SW480 (cell line): Measurements from ENCODE around the gene GALNT9.

ENCODE experiments used
- DNase-seq: peaks from one replicate; pipeline ENCODE4 v3.0.0-alpha.2; 2016; ENCODE audit warnings: low spot score

GALNT9 gene

GRCh38 chr12:132181570-132182200, 147.7 kb downstream of the GALNT9 start:
- DNase-seq = no peak

- DNase-seq = no peak
Measured at GRCh38 chr12:132180648-132181546, 148.5 kb downstream of the GALNT9 start.

- DNase-seq = no peak
Measured at GRCh38 chr12:132179431-132180362, 149.7 kb downstream of the GALNT9 start.

- peak; percentile 59 for DNase-seq
Measured at GRCh38 chr12:132178801-132179401, 150.5 kb downstream of the GALNT9 start.

GRCh38 chr12:132178316-132178715, 151.1 kb downstream of the GALNT9 start:
- DNase-seq = no peak

GRCh38 chr12:132176920-132177551, 152.4 kb downstream of the GALNT9 start:
- DNase-seq = no peak

- DNase-seq = no peak
Measured at GRCh38 chr12:132176385-132176919, 152.9 kb downstream of the GALNT9 start.

- no peak for DNase-seq
Measured at GRCh38 chr12:132175496-132176384, 153.6 kb downstream of the GALNT9 start.

- DNase-seq = no peak
Measured at GRCh38 chr12:132174839-132175490, 154.4 kb downstream of the GALNT9 start.

GRCh38 chr12:132174015-132174838, 155.2 kb downstream of the GALNT9 start:
- no peak for DNase-seq

GRCh38 chr12:132173135-132174014, 156.0 kb downstream of the GALNT9 start:
- DNase-seq = peak; percentile 78

GRCh38 chr12:132172619-132173018, 156.8 kb downstream of the GALNT9 start:
- DNase-seq = no peak

- no peak for DNase-seq
Measured at GRCh38 chr12:132171968-132172521, 157.3 kb downstream of the GALNT9 start.

GRCh38 chr12:132171293-132171967, 158.0 kb downstream of the GALNT9 start:
- DNase-seq = no peak

- DNase-seq = no peak
Measured at GRCh38 chr12:132170637-132171292, 158.6 kb downstream of the GALNT9 start.

GRCh38 chr12:132170094-132170636, 159.2 kb downstream of the GALNT9 start:
- DNase-seq = no peak
